Measurements from ENCODE around the gene TSC22D1.

The TSC22D1 gene

GRCh38 chr13:44575741-44576350 is at the start of gene TSC22D1:
Gene TSC22D1, minus strand, starts transcription at chr13:44576330. Its CDS starts 256 bp downstream, at chr13:44576074.
- DNase-seq (ENCODE audit: low spot score), result peak; percentile 59
- in situ Hi-C loops (cut with MboI; ENCODE audit: low sequenced_read_pairs, unreplicated experiment), result no loop called here
- TF ChIP-seq, protein P1, sequence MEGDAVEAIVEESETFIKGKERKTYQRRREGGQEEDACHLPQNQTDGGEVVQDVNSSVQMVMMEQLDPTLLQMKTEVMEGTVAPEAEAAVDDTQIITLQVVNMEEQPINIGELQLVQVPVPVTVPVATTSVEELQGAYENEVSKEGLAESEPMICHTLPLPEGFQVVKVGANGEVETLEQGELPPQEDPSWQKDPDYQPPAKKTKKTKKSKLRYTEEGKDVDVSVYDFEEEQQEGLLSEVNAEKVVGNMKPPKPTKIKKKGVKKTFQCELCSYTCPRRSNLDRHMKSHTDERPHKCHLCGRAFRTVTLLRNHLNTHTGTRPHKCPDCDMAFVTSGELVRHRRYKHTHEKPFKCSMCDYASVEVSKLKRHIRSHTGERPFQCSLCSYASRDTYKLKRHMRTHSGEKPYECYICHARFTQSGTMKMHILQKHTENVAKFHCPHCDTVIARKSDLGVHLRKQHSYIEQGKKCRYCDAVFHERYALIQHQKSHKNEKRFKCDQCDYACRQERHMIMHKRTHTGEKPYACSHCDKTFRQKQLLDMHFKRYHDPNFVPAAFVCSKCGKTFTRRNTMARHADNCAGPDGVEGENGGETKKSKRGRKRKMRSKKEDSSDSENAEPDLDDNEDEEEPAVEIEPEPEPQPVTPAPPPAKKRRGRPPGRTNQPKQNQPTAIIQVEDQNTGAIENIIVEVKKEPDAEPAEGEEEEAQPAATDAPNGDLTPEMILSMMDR (IDR thresholded peaks at IDR 0.05; ENCODE audit: borderline replicate concordance, control extremely low read depth, extremely low read depth, insufficient read depth, missing control alignments), result no peak

DNA sequence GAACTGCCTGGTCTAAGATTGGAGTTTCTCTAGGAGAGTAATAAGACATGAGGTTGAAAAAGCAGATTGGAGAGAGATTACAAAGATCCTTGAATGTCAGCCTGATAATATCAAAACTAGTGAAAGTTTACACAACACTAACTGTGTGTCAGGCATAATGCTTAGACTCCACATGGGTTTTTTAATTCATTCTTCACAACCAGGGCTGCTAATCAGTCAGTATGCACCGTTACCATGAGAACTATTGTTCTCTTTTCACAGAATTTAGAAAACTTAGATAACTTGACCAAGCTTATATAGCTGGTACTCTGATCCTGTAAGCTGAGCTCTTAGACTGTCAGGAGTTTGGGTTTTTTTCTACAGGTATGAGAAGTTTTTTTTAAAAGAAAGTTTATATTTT is 46.6 kb upstream of the TSC22D1 start:
- DNase-seq (ENCODE audit: low spot score), result no peak
- TF ChIP-seq, protein P1 (IDR thresholded peaks at IDR 0.05; ENCODE audit: borderline replicate concordance, control extremely low read depth, extremely low read depth, insufficient read depth, missing control alignments), result no peak
- in situ Hi-C loops (cut with MboI; ENCODE audit: low sequenced_read_pairs, unreplicated experiment), result no loop called here

DNA sequence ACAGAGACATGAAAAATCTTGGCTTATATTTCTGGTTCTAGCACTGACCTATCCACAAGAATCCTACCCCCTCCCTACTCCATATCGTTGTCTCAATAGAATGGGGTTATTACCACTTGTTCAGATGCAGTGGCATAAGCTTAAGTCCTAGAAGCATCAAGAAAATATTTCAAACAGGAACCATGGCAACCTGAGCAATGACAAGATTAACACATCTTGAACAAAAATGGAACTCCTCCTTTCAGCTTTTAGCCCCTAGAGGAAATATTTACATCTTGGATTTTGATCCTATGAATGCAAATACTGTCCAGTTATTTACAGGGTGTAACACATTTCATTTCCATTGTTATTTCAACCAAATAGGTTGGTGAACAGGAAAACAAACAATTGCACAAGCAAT is 46.1 kb upstream of the TSC22D1 start:
- TF ChIP-seq, protein P1 (IDR thresholded peaks at IDR 0.05; ENCODE audit: borderline replicate concordance, control extremely low read depth, extremely low read depth, insufficient read depth, missing control alignments), result no peak
- in situ Hi-C loops (cut with MboI; ENCODE audit: low sequenced_read_pairs, unreplicated experiment), result no loop called here
- no peak for DNase-seq (ENCODE audit: low spot score)

- TF ChIP-seq, protein P1 (IDR thresholded peaks at IDR 0.05; ENCODE audit: borderline replicate concordance, control extremely low read depth, extremely low read depth, insufficient read depth, missing control alignments), result no peak
- no peak for DNase-seq (ENCODE audit: low spot score)
- in situ Hi-C loops (cut with MboI; ENCODE audit: low sequenced_read_pairs, unreplicated experiment), result no loop called here
These were observed 43.9 kb upstream of the TSC22D1 start for GRCh38 chr13:44620057-44620456.

DNA sequence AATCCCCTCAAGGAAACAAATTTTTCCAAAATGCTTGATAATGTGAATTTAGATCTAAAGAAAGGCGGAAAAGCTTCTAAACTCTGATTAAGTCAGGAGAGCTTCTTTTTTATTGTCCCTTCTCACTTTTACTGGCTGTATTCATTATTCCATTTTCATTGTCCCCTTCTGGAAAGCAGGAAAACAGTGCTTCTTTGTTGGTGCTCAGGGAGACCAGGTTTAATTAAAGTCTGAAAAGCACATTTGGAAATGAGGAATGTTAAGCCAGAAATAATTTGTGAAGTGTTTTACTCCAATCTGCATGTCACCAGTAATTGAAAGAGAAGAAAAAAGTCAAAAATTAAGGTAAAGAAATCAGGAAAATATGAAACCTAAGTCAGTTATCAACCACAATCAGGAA is 43.5 kb upstream of the TSC22D1 start:
- in situ Hi-C loops (cut with MboI; ENCODE audit: low sequenced_read_pairs, unreplicated experiment), result no loop called here
- TF ChIP-seq, protein P1 (IDR thresholded peaks at IDR 0.05; ENCODE audit: borderline replicate concordance, control extremely low read depth, extremely low read depth, insufficient read depth, missing control alignments), result no peak
- no peak for DNase-seq (ENCODE audit: low spot score)

GRCh38 chr13:44618326-44618725 is 42.2 kb upstream of the TSC22D1 start:
- DNase-seq (ENCODE audit: low spot score), result no peak
- in situ Hi-C loops (cut with MboI; ENCODE audit: low sequenced_read_pairs, unreplicated experiment), result no loop called here
- TF ChIP-seq, protein P1 (IDR thresholded peaks at IDR 0.05; ENCODE audit: borderline replicate concordance, control extremely low read depth, extremely low read depth, insufficient read depth, missing control alignments), result no peak

All from GM13976 (cell line).